Transverse colon (tissue), 4 donors: ENCODE measurements around the gene CMKLR1. TPM values are rescaled to one million over a fixed set of nuclear protein-coding genes. Genes with fewer than 3 reads are reported as not detected.

Source experiments
- DNase-seq: peaks from one replicate; pipeline ENCODE4 v3.0.0-alpha.2; 2019
- H3K27ac ChIP-seq, 4 donors: fragments of 200-600 bp; sonication (generic); 2 replicates each; pipeline ENCODE4 v1.5.1; 2016 to 2018; ENCODE audit warnings: inconsistent platforms in 4 of 4
- H3K27me3 ChIP-seq: fragments of 200-600 bp; sonication (generic); 2 replicates; pipeline ENCODE4 v1.5.1; 2017; ENCODE audit warnings: inconsistent platforms
- H3K36me3 ChIP-seq, 4 donors: fragments of 200-600 bp; sonication (generic); 2 replicates each; pipeline ENCODE4 v1.5.1; 2017 to 2019; ENCODE audit warnings: inconsistent platforms in 4 of 4
- H3K4me1 ChIP-seq, 4 donors: fragments of 200-600 bp; sonication (generic); 2 replicates each; pipeline ENCODE4 v1.5.1; 2017 to 2020; ENCODE audit warnings: inconsistent platforms in 4 of 4
- H3K4me3 ChIP-seq, 4 donors: fragments of 200-600 bp; sonication (generic); 1 replicate in 1 of 4; 2 replicates in 3 of 4; pipeline versions ENCODE4 v1.5.1 to v1.6.1; 2017 to 2019; ENCODE audit warnings: inconsistent platforms in 4 of 4
- H3K9me3 ChIP-seq, 2 donors: fragments of 200-600 bp; sonication (generic); 2 replicates each; pipeline ENCODE4 v1.5.1; 2017 to 2019; ENCODE audit warnings: inconsistent platforms in 2 of 2
- EP300 ChIP-seq: sonication (generic); formaldehyde crosslinking; IDR thresholded peaks from one replicate; pipeline ENCODE4 v1.6.1; 2017; ENCODE audit warnings: antibody characterized with exemption, low read depth
- POLR2A ChIP-seq: fragments of 450-650 bp; IDR thresholded peaks from one replicate; pipeline ENCODE4 v1.6.1; 2016; ENCODE audit warnings: antibody characterized with exemption, mild to moderate bottlenecking, moderate library complexity
- POLR2AphosphoS5 ChIP-seq, 3 donors: sonication (generic); formaldehyde crosslinking; IDR thresholded peaks; one replicate each; pipeline ENCODE4 v1.6.1; 2016; ENCODE audit warnings: antibody characterized with exemption in 3 of 3
- WGBS, 2 donors: methylation state at CpG; one replicate each; pipeline ENCODE4 v1.1.5; 2018; ENCODE audit warnings: low coverage in 1 of 2; 5-methylcytosine and 5-hydroxymethylcytosine counted together
- in situ Hi-C, 4 donors: fragments of 200-750 bp; cut with MboI; loops; one replicate each; pipeline versions ENCODE4 v1.15.0 to v1.15.1; 2017; ENCODE audit warnings: low sequenced_read_pairs in 3 of 4, low pct_ligation_motif_present in 1 of 4, low pct_unique_long_range_greater_than_20kb in 1 of 4
- intact Hi-C: fragments of 100-400 bp; cut with DNase I; formaldehyde crosslinking; loops from one replicate; pipeline ENCODE4 v1.15.1; 2023; ENCODE audit warnings: low total_unique reads
- total RNA-seq, 4 donors: library from RNA; depleted of rRNA; stranded (reverse); fragments of >200 nt; gene quantifications; one replicate each; pipeline ENCODE4 v1.1.0, GENCODE V29; 2016
- TF ChIP-seq, protein P1 (sequence below), 5 experiments: fragments of 200-600 bp in 3 of 5; fragments of 450-650 bp in 2 of 5; sonication (generic) in 3 of 5; IDR thresholded peaks; 1 replicate in 2 of 5; 2 replicates in 3 of 5; pipeline ENCODE4 v1.5.1; 2016 to 2017; ENCODE audit warnings: antibody characterized with exemption in 5 of 5, inconsistent platforms in 3 of 5, mild to moderate bottlenecking in 2 of 5, moderate library complexity in 1 of 5

CMKLR1 gene
- total RNA-seq, 4 donors from 2014 or later = 4.2 to 13.5 (median 4.5) TPM

GRCh38 chr12:108241986-108242703 is 97.0 kb downstream of the CMKLR1 start:
- in situ Hi-C loops (no loop called here), intact Hi-C loops (no loop called here)
- no peaks in the 10 kb centered on the region for H3K9me3 ChIP-seq
- no peaks in the 10 kb centered on the region for H3K27me3 ChIP-seq
- WGBS, 2 donors = 31 to 51% methylated on average over 4 to 10 of the region's 10 CpGs
- H3K4me1 ChIP-seq = no peaks in the 10 kb centered on the region
- H3K36me3 ChIP-seq = no peaks in the 10 kb centered on the region
- no peak for DNase-seq
- no peak overlapping the region for H3K27ac ChIP-seq
- no peak overlapping the region for H3K4me3 ChIP-seq
- no peak for TF ChIP-seq POLR2AphosphoS5 (IDR thresholded peaks at IDR 0.05)
- TF ChIP-seq, protein P1, sequence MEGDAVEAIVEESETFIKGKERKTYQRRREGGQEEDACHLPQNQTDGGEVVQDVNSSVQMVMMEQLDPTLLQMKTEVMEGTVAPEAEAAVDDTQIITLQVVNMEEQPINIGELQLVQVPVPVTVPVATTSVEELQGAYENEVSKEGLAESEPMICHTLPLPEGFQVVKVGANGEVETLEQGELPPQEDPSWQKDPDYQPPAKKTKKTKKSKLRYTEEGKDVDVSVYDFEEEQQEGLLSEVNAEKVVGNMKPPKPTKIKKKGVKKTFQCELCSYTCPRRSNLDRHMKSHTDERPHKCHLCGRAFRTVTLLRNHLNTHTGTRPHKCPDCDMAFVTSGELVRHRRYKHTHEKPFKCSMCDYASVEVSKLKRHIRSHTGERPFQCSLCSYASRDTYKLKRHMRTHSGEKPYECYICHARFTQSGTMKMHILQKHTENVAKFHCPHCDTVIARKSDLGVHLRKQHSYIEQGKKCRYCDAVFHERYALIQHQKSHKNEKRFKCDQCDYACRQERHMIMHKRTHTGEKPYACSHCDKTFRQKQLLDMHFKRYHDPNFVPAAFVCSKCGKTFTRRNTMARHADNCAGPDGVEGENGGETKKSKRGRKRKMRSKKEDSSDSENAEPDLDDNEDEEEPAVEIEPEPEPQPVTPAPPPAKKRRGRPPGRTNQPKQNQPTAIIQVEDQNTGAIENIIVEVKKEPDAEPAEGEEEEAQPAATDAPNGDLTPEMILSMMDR (IDR thresholded peaks at IDR 0.05) = no peak
- TF ChIP-seq EP300 = no peak
- no peak for TF ChIP-seq POLR2A

GRCh38 chr12:108240928-108241327 is 98.2 kb downstream of the CMKLR1 start:
- 72% methylated on average over 4 of the region's 4 CpGs; no CpG with 5 or more reads in 1 of the 2 donors for WGBS, 2 donors
- Histone ChIP-seq H3K4me3 (no peak overlapping the region), H3K27ac (no peak overlapping the region), H3K4me1 (no peaks in the 10 kb centered on the region), H3K27me3 (no peaks in the 10 kb centered on the region), H3K36me3 (no peaks in the 10 kb centered on the region), H3K9me3 (no peaks in the 10 kb centered on the region)
- in situ Hi-C loops (no loop called here), intact Hi-C loops (no loop called here)
- no peak for DNase-seq
- TF ChIP-seq, protein P1 (IDR thresholded peaks at IDR 0.05) = no peak
- TF ChIP-seq POLR2AphosphoS5 (IDR thresholded peaks at IDR 0.05) = no peak
- TF ChIP-seq EP300 = no peak
- TF ChIP-seq POLR2A = no peak

- Histone ChIP-seq H3K4me1 (no peaks in the 10 kb centered on the region), H3K27ac (no peak overlapping the region), H3K36me3 (no peaks in the 10 kb centered on the region), H3K9me3 (no peaks in the 10 kb centered on the region), H3K27me3 (no peaks in the 10 kb centered on the region), H3K4me3 (no peak overlapping the region)
- intact Hi-C loops = no loop called here
- WGBS, 2 donors = 81 to 85% methylated on average over 7 to 34 of the region's 34 CpGs
- no peak for TF ChIP-seq POLR2AphosphoS5 (IDR thresholded peaks at IDR 0.05)
- TF ChIP-seq, protein P1 (IDR thresholded peaks at IDR 0.05) = no peak
- no peak for TF ChIP-seq EP300
- no peak for TF ChIP-seq POLR2A
- DNase-seq = no peak
- in situ Hi-C loops = no loop called here
Observed at GRCh38 chr12:108240027-108240785, 98.9 kb downstream of the CMKLR1 start.

- no peak for TF ChIP-seq POLR2A
- no peak for TF ChIP-seq POLR2AphosphoS5 (IDR thresholded peaks at IDR 0.05)
- TF ChIP-seq, protein P1 (IDR thresholded peaks at IDR 0.05) = no peak
- no peak for TF ChIP-seq EP300
- no peaks in the 10 kb centered on the region for H3K4me1 ChIP-seq
- H3K4me3 ChIP-seq = no peak overlapping the region
- intact Hi-C loops (no loop called here), in situ Hi-C loops (no loop called here)
- 88% methylated on average over 2 of the region's 2 CpGs; no CpG with 5 or more reads in 1 of the 2 donors for WGBS, 2 donors
- no peak overlapping the region for H3K27ac ChIP-seq
- no peaks in the 10 kb centered on the region for H3K27me3 ChIP-seq
- no peaks in the 10 kb centered on the region for H3K9me3 ChIP-seq
- no peaks in the 10 kb centered on the region for H3K36me3 ChIP-seq
- DNase-seq = no peak
Observed at GRCh38 chr12:108239378-108239777, 99.7 kb downstream of the CMKLR1 start.
